Esophagus squamous epithelium (tissue), 5 donors: ENCODE data around the gene SEC14L1. TPM values are rescaled to one million over a fixed set of nuclear protein-coding genes. Genes with fewer than 3 reads are reported as not detected.

Experiments used
- DNase-seq: peaks from one replicate; lab custom pipeline; 2025; lab: John Stamatoyannopoulos, UW
- H3K27ac ChIP-seq, 4 donors: fragments of 200-600 bp; sonication (generic); one replicate each; pipeline ENCODE4 v1.5.1; 2016 to 2019; ENCODE audit warnings: mild to moderate bottlenecking in 1 of 4
- H3K27me3 ChIP-seq, 4 donors: fragments of 200-600 bp; sonication (generic); 1 replicate in 3 of 4; 2 replicates in 1 of 4; pipeline versions ENCODE4 v1.5.1 to v1.6.0; 2017 to 2021; ENCODE audit warnings: antibody characterized with exemption in 1 of 4
- H3K36me3 ChIP-seq, 3 donors: fragments of 200-600 bp; sonication (generic); one replicate each; pipeline ENCODE4 v1.5.1; 2016 to 2019
- H3K4me1 ChIP-seq, 3 donors: fragments of 200-600 bp; sonication (generic); one replicate each; pipeline ENCODE4 v1.5.1; 2017 to 2019
- H3K4me3 ChIP-seq, 4 donors: fragments of 200-600 bp; sonication (generic); 1 replicate in 3 of 4; 2 replicates in 1 of 4; pipeline ENCODE4 v1.5.1; 2016 to 2019; ENCODE audit warnings: mild to moderate bottlenecking in 2 of 4, moderate library complexity in 1 of 4
- H3K9me3 ChIP-seq, 3 donors: fragments of 200-600 bp; sonication (generic); one replicate each; pipeline ENCODE4 v1.5.1; 2016 to 2019
- CTCF ChIP-seq, 6 experiments: fragments of 450-650 bp in 4 of 6; fragments of 200-600 bp in 2 of 6; sonication (generic) in 2 of 6; IDR thresholded peaks; one replicate each; pipeline ENCODE4 v1.5.1; 2016 to 2019; ENCODE audit warnings: antibody characterized with exemption in 6 of 6, mild to moderate bottlenecking in 4 of 6, moderate library complexity in 4 of 6
- POLR2A ChIP-seq, 4 donors: fragments of 450-650 bp; IDR thresholded peaks; one replicate each; pipeline ENCODE4 v1.6.1; 2017; ENCODE audit warnings: antibody characterized with exemption in 4 of 4, mild to moderate bottlenecking in 4 of 4, moderate library complexity in 3 of 4
- WGBS, 2 donors: methylation state at CpG; one replicate each; pipeline ENCODE4 v1.1.5; 2018; 5-methylcytosine and 5-hydroxymethylcytosine counted together
- intact Hi-C: fragments of 100-400 bp; cut with DNase I; formaldehyde crosslinking; loops from one replicate; pipeline ENCODE4 v1.15.0; 2022
- total RNA-seq, 4 donors: library from RNA; depleted of rRNA; stranded (reverse); fragments of >200 nt; gene quantifications; one replicate each; pipeline ENCODE4 v1.1.0, GENCODE V29; 2016
- donor health status: DM: yes; HTN: yes; CAD: no.

The SEC14L1 gene
- total RNA-seq, 4 donors from 2014 or later = 27.3 to 39.2 (median 32.8) TPM

GRCh38 chr17:77174928-77175661, 34.3 kb downstream of the SEC14L1 start:
- H3K27ac ChIP-seq = no peak overlapping the region
- H3K4me3 ChIP-seq = no peak overlapping the region
- peaks cover 0 to 23% (median 0%) of the 10 kb centered on the region in 3 donors for H3K4me1 ChIP-seq
- intact Hi-C loops = no loop called here
- no peaks in the 10 kb centered on the region for H3K27me3 ChIP-seq
- peaks cover 20 to 32% (median 24%) of the 10 kb centered on the region in 3 donors for H3K9me3 ChIP-seq
- TF ChIP-seq CTCF (IDR thresholded peaks at IDR 0.05) (no peak), POLR2A (IDR thresholded peaks at IDR 0.05) (no peak)
- whole genome bisulfite sequencing, 2 donors = 78 to 88% methylated on average over 10 of the region's 10 CpGs
- DNase-seq = no peak
- H3K36me3 ChIP-seq = peaks cover 0 to 21% (median 10%) of the 10 kb centered on the region in 3 donors

- intact Hi-C loops = no loop called here
- H3K27me3 ChIP-seq = no peaks in the 10 kb centered on the region
- peaks cover 0 to 38% (median 2%) of the 10 kb centered on the region in 3 donors for H3K4me1 ChIP-seq
Measured at GRCh38 chr17:77177002-77177741, 36.4 kb downstream of the SEC14L1 start.

GRCh38 chr17:77178050-77178449, 37.3 kb downstream of the SEC14L1 start:
- DNase-seq = no peak
- Histone ChIP-seq H3K36me3 (peaks cover 0 to 21% (median 10%) of the 10 kb centered on the region in 3 donors), H3K9me3 (peaks cover 20 to 24% (median 23%) of the 10 kb centered on the region in 3 donors), H3K27ac (no peak overlapping the region), H3K27me3 (no peaks in the 10 kb centered on the region), H3K4me3 (no peak overlapping the region), H3K4me1 (peaks cover 0 to 46% (median 5%) of the 10 kb centered on the region in 3 donors)
- 90 to 91% methylated on average over 5 of the region's 5 CpGs for WGBS, 2 donors
- intact Hi-C loops = no loop called here
- TF ChIP-seq CTCF (IDR thresholded peaks at IDR 0.05) = no peak
- TF ChIP-seq POLR2A (IDR thresholded peaks at IDR 0.05) = no peak

More at GRCh38 chr17:77177002-77177741, 36.4 kb downstream of the SEC14L1 start:
- WGBS, 2 donors = 80 to 82% methylated on average over 3 of the region's 3 CpGs
- TF ChIP-seq POLR2A (IDR thresholded peaks at IDR 0.05) = no peak
- no peak for TF ChIP-seq CTCF (IDR thresholded peaks at IDR 0.05)
- no peak for DNase-seq
- peaks cover 20 to 32% (median 24%) of the 10 kb centered on the region in 3 donors for H3K9me3 ChIP-seq
- no peak overlapping the region for H3K27ac ChIP-seq
- no peak overlapping the region for H3K4me3 ChIP-seq
- H3K36me3 ChIP-seq = peaks cover 0 to 21% (median 10%) of the 10 kb centered on the region in 3 donors

- no peak for DNase-seq
- no peak overlapping the region for H3K4me3 ChIP-seq
- TF ChIP-seq CTCF (IDR thresholded peaks at IDR 0.05) (no peak), POLR2A (IDR thresholded peaks at IDR 0.05) (no peak)
- peaks cover 0 to 21% (median 10%) of the 10 kb centered on the region in 3 donors for H3K36me3 ChIP-seq
- H3K4me1 ChIP-seq = peaks cover 0 to 52% (median 9%) of the 10 kb centered on the region in 3 donors
- no peaks in the 10 kb centered on the region for H3K27me3 ChIP-seq
- no peak overlapping the region for H3K27ac ChIP-seq
- intact Hi-C loops = no loop called here
- peaks cover 18 to 19% (median 19%) of the 10 kb centered on the region in 3 donors for H3K9me3 ChIP-seq
- WGBS, 2 donors = 83 to 89% methylated on average over 3 to 14 of the region's 14 CpGs
Measured at GRCh38 chr17:77178563-77178962, 37.8 kb downstream of the SEC14L1 start.
